Umbilical cord (tissue), 2 donors: ENCODE results near the gene EBF3. TPM values are rescaled to one million over a fixed set of nuclear protein-coding genes. Genes with fewer than 3 reads are reported as not detected.

ENCODE experiments used
- DNase-seq: peaks from one replicate; pipeline ENCODE4 v3.0.0-alpha.2; 2015; ENCODE audit warnings: low spot score
- total RNA-seq: library from RNA; depleted of rRNA; stranded (reverse); fragments of >200 nt; gene quantifications from one replicate; pipeline ENCODE4 v1.2.3, GENCODE V29; 2014; ENCODE audit warnings: low replicate concordance; ENCODE audit not compliant: insufficient read depth

Gene EBF3
- total RNA-seq, 1 donor from 2014 or later = 3.6 TPM

GRCh38 chr10:129945526-129945925, 18.5 kb downstream of the EBF3 start:
- DNase-seq = no peak

DNA sequence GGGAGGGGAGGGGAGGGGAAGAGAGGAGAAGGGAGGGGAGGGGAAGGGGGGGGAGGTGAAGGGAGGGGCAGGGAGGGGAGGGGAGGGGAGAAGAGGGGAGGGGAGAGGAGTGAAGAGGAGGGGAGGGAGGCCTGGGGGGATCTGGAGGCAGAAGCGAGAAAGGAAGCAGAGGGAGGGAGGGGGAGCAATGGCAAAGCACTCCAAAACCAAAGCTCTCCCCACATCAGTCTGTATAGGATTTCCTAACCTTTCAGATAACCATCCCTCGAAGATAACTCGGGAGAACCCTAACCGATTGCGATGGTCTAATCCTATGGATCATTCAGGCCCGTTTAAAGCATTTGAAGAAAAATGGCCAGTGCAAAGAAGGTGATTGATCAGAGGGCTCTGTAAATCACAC, 19.0 kb downstream of the EBF3 start:
- DNase-seq = no peak

DNA sequence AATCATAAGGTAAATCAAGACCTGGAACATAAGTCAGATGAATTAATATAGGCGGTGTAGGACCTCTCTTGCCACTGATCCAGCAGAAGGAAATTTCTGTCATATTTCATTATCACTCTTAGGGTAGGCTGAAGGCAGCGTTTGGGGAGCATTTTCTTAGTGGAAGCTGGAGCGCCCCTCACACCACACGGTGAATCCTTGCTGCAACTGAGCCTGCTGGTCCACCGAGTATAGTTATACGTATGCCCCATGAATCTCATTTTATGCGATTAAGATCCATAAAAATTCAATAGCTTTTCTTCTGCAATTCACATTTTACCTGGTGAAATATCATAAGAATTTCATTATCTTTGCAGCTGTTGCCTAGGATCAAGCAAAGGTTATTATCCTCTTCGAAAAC, 19.6 kb downstream of the EBF3 start:
- no peak for DNase-seq

DNA sequence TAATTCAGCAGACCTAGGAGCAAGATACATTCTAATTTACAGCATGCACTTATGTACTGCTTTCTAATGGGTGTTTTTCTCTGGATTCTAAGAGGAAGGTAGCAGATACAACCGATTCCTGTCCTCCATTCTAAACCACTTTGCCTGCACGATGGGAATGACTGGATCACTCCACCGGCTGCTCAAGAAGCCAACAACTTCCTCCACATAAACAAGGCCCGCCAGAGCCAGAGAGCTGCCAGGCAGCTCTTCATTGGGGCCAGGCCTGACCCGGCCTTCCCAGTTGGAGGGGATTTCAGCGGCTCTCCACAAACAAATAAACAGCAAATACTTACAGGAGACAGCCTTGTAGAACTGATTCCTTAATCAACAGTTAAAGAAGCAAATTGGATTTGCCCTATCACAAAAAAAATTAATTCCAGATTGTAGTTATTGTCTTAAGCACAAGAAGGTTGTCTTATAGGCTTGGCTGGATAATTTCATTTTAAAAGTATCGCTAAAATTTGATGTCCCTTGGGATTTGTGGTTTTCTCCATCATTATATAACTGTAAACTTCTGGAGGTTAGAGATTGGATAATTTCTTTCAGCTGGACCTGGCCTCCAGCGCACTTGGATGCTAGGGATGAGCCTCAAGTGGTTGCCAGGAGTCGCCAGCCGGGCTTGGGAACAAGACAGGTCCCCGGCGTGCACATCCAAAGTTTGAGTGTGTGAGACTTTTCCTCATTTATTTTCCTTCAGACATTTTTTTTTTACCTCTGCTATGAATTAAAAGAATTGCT, 20.9 kb downstream of the EBF3 start:
- DNase-seq = no peak

DNA sequence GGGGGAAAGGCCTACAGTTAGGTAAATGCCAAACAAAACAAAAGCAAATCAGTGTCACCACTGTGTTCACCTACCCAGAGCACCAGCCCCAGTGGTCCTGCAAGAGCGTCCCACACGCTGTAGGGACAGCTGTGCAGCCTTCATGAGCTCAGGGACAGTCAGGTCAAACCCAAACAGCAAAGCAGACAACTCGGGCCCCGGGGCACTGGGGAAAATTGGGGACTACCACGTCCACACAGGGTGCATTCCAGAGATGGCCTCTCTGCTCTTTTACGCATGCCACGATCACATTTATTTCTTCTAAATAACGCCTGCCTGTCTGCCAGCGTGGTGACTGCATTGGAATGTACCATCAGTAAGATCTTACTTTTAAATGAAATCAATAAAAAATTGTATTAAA, 21.7 kb downstream of the EBF3 start:
- no peak for DNase-seq

DNA sequence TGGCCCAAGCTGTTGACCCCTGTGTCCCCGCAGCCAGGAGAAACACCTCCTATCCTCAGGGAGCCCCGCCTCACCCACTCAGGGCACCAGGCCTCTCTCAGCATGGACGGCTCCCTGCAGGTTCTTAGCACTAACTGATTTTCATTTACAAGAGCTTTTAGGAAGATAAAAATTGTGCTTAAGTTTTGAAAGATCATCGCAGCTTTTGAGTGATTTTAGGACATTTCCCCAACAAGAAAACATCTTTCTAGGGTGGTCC, 22.1 kb downstream of the EBF3 start:
- no peak for DNase-seq

DNA sequence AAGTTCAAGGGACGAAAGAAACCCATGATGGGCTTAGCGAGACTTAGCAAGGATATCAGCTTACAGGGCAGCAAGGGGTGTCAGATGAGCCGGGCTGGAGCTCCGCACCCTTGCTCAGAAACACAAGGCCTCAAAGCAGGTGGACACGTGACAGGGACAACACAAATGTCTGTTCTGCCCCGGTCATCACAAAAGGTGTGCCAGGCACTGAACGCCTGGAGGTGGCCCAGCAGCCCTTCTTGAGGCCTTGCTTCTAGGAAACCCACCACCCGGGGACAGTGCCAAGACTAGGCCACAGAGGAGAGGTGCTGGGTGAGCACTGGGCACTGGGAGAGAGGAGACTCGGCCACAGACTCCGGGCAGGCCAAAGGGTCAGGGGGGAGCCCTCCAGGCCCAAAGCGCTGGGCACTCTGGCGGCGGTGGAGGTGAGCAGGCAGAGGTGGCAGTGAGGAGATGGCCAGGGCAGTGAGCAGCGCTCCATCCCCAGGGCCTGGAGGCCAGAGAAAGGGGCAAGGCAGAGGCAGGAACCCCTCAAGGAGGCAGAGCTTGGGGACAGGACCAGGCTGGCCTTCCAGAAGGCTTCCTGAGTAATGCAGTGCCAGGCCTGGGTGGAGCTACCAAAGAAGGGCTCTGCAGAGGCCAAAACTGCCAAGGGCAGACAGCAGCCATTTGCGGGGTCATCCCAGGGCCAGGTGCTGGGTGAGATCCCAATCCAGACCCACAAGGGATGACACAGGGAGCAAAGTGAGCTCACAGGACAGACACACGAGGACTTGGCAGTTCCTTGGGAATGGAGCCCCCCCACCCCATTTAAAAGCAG, 22.7 kb downstream of the EBF3 start:
- no peak for DNase-seq

DNA sequence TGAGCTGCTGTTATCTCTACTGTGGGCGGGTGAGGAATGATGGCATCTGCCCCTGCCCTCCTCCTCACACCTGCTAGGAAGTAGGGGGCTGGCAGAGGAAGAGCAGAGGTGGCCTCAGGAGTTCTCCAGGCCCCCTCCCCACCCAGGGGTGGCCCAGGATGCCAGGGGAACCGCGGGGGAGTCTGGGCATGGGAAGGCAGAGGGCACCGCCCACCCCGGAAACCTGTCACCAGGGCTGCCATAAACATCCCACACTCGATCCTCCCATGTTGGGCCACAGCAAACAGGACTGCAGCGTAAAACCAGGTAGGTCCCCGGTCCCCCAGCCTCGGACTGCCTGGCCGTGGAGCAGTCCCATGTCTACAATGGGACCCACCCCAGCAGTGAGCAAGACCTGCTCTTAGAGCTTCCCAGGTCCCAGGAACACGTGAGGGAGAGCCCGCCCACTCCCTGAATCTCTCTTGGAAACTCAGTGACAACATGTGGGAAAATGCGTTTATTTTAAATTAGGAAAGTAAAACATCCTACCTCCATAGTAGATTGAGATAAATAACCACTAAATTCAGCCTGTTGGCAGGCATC, 23.4 kb downstream of the EBF3 start:
- DNase-seq = no peak

GRCh38 chr10:129939416-129940275, 24.4 kb downstream of the EBF3 start:
- no peak for DNase-seq

- DNase-seq = no peak
Measured at GRCh38 chr10:129938460-129938859, 25.6 kb downstream of the EBF3 start.

DNA sequence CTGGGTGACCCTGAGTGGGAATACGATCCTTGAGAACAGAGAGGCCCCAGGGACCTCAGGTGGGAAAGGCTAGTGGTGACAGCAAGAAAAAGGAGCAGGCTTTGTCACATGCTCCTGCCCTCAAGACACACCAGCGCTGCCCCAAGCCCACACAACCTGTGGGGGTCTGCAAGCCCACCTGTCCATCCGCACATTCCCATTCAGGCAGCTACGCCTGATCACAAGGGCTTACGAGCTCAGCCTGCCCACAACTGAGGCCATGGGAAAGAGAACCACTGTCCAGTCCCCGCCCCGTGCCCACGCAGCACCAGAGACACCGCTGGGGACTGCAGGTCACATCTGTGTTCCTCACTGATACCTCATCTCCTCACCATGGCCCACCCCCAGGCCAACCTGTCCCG, 26.7 kb downstream of the EBF3 start:
- no peak for DNase-seq

GRCh38 chr10:129936923-129937300, 27.2 kb downstream of the EBF3 start:
- DNase-seq = no peak

DNA sequence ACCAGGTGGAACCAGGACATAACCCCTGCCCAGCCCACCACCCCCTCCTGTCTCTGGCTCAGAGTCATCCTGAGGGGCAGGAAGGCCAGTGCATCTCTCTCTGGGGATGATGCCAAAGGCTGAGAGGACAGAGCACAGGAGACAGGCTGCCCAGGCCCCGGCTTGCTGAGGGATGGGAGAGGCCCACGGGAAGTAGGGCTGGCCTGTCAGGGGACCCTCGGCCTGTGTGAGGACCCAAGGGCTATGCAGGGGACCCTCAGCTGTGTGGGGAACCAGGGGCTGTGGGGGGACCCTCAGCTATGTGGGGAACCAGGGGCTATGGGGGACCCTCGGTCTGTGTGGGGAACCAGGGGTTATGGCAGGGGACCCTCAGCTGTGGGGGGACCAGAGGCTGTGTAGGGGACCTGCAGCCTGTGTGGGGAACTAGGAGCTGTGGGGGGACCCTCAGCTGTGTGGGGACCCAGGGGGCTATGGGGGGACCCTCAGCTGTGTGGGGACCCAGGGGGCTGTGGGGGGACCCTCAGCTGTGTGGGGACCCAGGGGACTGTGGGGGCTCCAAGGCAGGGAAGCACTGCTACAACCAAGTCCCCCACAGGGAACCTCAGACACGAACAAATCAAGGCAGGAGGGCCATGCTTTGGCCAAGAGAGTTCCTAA, 27.7 kb downstream of the EBF3 start:
- no peak for DNase-seq

- DNase-seq = no peak
Measured at GRCh38 chr10:129935867-129936152, 28.3 kb downstream of the EBF3 start.

DNA sequence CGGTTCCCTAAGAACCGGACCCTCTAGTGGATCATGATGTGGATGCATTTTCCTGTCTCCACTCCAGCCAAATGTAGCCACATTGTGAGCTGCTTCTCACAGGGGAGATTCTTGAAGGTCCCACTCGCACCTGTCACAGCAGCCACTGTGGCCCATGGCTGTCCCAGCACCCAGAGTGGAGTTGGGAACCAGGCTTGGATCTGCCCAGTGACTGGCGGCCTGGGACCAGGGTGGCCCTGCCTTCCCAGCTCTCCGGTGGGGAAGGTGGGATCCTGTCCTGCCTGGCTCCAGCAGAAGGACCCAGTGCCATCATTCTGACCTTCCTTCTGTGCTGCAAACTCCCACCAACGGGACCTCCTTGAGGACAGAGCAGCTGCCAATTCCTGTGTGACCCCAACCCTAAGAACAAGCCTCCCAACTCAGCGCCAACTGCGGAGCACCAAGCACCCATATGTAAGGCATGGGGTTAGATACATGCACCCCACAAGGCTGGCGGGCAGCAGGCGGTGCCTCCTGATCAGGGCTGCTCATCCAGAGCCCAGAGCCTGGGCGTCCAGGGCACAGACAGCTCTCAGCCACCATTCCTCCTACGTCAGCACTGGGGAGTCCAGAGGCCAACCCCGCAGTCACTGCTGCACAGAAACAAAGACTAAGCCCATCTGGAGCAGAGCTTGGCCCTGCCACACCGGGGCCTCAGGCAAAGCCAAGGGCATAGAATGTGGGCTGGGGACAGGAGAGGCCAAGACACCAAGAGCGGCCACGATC, 28.8 kb downstream of the EBF3 start:
- no peak for DNase-seq

GRCh38 chr10:129934196-129934925, 29.7 kb downstream of the EBF3 start:
- DNase-seq = no peak

DNA sequence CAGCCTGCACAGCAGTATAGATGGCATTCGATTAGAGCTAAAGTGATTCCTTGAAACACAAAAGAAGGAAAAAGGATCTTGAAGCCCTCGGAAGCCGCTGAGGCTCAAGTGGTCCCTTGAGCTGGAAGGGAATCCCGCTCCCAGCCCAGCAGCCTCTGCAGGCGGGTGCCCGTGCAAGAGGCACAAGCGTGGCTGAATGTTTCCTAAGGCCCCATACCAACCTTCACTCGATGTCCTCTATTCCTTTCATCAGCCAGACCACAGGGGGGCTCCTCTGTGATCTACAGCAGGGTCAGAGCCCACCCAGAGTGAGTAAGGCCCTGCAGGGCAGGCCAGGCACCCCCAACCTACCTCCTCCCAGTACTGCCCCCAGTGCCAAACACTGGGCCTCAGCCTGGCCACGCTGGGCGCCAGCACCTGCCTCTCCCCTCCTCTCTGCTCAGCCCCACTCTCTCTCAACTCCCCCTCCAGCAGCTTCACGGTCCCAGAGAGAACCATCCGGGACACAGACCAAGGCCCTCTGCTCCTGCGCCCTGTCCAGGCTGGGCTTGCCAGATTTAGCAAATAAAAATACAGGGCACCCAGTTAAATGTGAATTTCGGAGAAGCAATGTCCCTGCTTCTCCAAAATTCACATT, 30.5 kb downstream of the EBF3 start:
- DNase-seq = no peak

GRCh38 chr10:129932751-129933433, 31.2 kb downstream of the EBF3 start:
- DNase-seq = no peak

- no peak for DNase-seq
Measured at GRCh38 chr10:129932182-129932581, 31.9 kb downstream of the EBF3 start.
